GM21737 (cell line): ENCODE data around the gene RCOR2.
"Not testable (repeated sequence)": the region's sequence is repeated elsewhere in the genome, so short reads cannot be mapped to it uniquely, and the experiment has no call there.

ENCODE experiments used
- ATAC-seq: cut with Tn5 transposase; IDR thresholded peaks from one replicate; pipeline ENCODE4 v1.9.1; 2021; ENCODE audit warnings: mild to moderate bottlenecking, moderate library complexity; ENCODE audit not compliant: unreplicated experiment

The RCOR2 gene

GRCh38 chr11:63916837-63917691 is at the start of gene RCOR2:
Gene RCOR2, minus strand, starts transcription at chr11:63917164. Its CDS starts 708 bp downstream, at chr11:63916456.
- no peak for ATAC-seq

GRCh38 chr11:63966444-63966843 is 49.5 kb upstream of the RCOR2 start:
- no peak for ATAC-seq

- ATAC-seq: not testable (repeated sequence)
Measured at GRCh38 chr11:63963895-63964294, 46.9 kb upstream of the RCOR2 start.

- ATAC-seq: no peak
Measured at GRCh38 chr11:63961608-63962412, 44.8 kb upstream of the RCOR2 start.

GRCh38 chr11:63958008-63958407 is 41.0 kb upstream of the RCOR2 start:
- no peak for ATAC-seq

GRCh38 chr11:63952570-63952969 is 35.6 kb upstream of the RCOR2 start:
- no peak for ATAC-seq

- peak; percentile 56 for ATAC-seq
Measured at GRCh38 chr11:63951779-63952536, 35.0 kb upstream of the RCOR2 start.

GRCh38 chr11:63945477-63946163 is 28.7 kb upstream of the RCOR2 start:
- no peak for ATAC-seq

GRCh38 chr11:63944987-63945386 is 28.0 kb upstream of the RCOR2 start:
- ATAC-seq: no peak

GRCh38 chr11:63942803-63943202 is 25.8 kb upstream of the RCOR2 start:
- no peak for ATAC-seq

GRCh38 chr11:63941901-63942300 is 24.9 kb upstream of the RCOR2 start:
- no peak for ATAC-seq

GRCh38 chr11:63940786-63941185 is 23.8 kb upstream of the RCOR2 start:
- no peak for ATAC-seq

- no peak for ATAC-seq
Measured at GRCh38 chr11:63939397-63939891, 22.5 kb upstream of the RCOR2 start.

- peak; percentile 93 for ATAC-seq
Measured at GRCh38 chr11:63938479-63939396, 21.8 kb upstream of the RCOR2 start, which contains the start of gene NAA40. Gene NAA40, plus strand, starts transcription at chr11:63939002. Its CDS starts 95 bp downstream, at chr11:63939097.

GRCh38 chr11:63937713-63938478 is 20.9 kb upstream of the RCOR2 start:
- ATAC-seq: peak; percentile 3

GRCh38 chr11:63933459-63933858 is 16.5 kb upstream of the RCOR2 start:
- ATAC-seq: no peak

GRCh38 chr11:63931876-63932275 is 14.9 kb upstream of the RCOR2 start:
- no peak for ATAC-seq

- ATAC-seq: no peak
Measured at GRCh38 chr11:63931045-63931444, 14.1 kb upstream of the RCOR2 start.
